Stimulated activated naive CD8-positive, alpha-beta T cell treated with anti-CD3 and anti-CD28 coated beads, Interleukin-15, amount 100 ng/mL, for 72 hours (primary cell): Measurements from ENCODE around the gene SLC35F1.

Experiments
- ATAC-seq: fragments of 150-1000 bp; cut with Tn5 transposase; 2 replicates; pipeline ENCODE4 v1.10.0; 2021; ENCODE audit warnings: mild to moderate bottlenecking, moderate library complexity
- DNase-seq, 2 donors: peaks; one replicate each; pipeline ENCODE4 v3.0.0; 2021 to 2022
- H3K27ac Mint-ChIP-seq, 2 donors: one replicate each; pipeline ENCODE4 v1.8.0; 2022; ENCODE audit warnings: mild to moderate bottlenecking in 2 of 2, mixed read lengths in 2 of 2, moderate library complexity in 2 of 2
- H3K27me3 Mint-ChIP-seq: one replicate; pipeline ENCODE4 v1.8.0; 2022; ENCODE audit warnings: mixed read lengths
- H3K4me1 Mint-ChIP-seq: one replicate; pipeline ENCODE4 v1.8.0; 2022; ENCODE audit warnings: mild to moderate bottlenecking, mixed read lengths
- H3K4me3 Mint-ChIP-seq, 2 donors: one replicate each; pipeline ENCODE4 v1.8.0; 2022; ENCODE audit warnings: mild to moderate bottlenecking in 2 of 2, mixed read lengths in 2 of 2, moderate library complexity in 1 of 2
- H3K9me3 Mint-ChIP-seq, 2 donors: one replicate each; pipeline ENCODE4 v1.8.0; 2022; ENCODE audit warnings: mixed read lengths in 2 of 2

The SLC35F1 gene

GRCh38 chr6:118269659-118270058, 362.6 kb downstream of the SLC35F1 start:
- Mint-ChIP-seq H3K4me1 (peaks cover 4% of the 10 kb centered on the region), H3K9me3 (peaks cover 8 to 9% of the 10 kb centered on the region in 2 donors), H3K27me3 (peaks cover 17% of the 10 kb centered on the region), H3K27ac (no peak overlapping the region), H3K4me3 (no peak overlapping the region)
- ATAC-seq (no peak), DNase-seq (no peak)

- Mint-ChIP-seq H3K4me1 (peaks cover 9% of the 10 kb centered on the region), H3K27ac (no peak overlapping the region)
- DNase-seq = no peak
These were observed 370.6 kb downstream of the SLC35F1 start for GRCh38 chr6:118277631-118278030.

GRCh38 chr6:118280210-118280609, 373.1 kb downstream of the SLC35F1 start:
- peak; percentile 82 for ATAC-seq
- H3K27ac Mint-ChIP-seq = no peak overlapping the region

More at GRCh38 chr6:118277631-118278030, 370.6 kb downstream of the SLC35F1 start:
- Mint-ChIP-seq H3K4me3 (no peak overlapping the region), H3K27me3 (peaks cover 36% of the 10 kb centered on the region), H3K9me3 (no peaks in the 10 kb centered on the region)
- ATAC-seq = no peak

GRCh38 chr6:118281291-118281690, 374.2 kb downstream of the SLC35F1 start:
- Mint-ChIP-seq H3K27ac (no peak overlapping the region), H3K9me3 (no peaks in the 10 kb centered on the region), H3K4me3 (no peak overlapping the region), H3K4me1 (peaks cover 5% of the 10 kb centered on the region), H3K27me3 (peaks cover 28% of the 10 kb centered on the region)
- DNase-seq (no peak), ATAC-seq (no peak)

More at GRCh38 chr6:118280210-118280609, 373.1 kb downstream of the SLC35F1 start:
- peaks cover 5% of the 10 kb centered on the region for H3K4me1 Mint-ChIP-seq
- no peak overlapping the region for H3K4me3 Mint-ChIP-seq
- H3K27me3 Mint-ChIP-seq = peaks cover 30% of the 10 kb centered on the region
- H3K9me3 Mint-ChIP-seq = no peaks in the 10 kb centered on the region
- no peak for DNase-seq

- peak; percentile 41 to 42 for DNase-seq
- Mint-ChIP-seq H3K4me3 (no peak overlapping the region), H3K9me3 (no peaks in the 10 kb centered on the region), H3K27ac (no peak overlapping the region), H3K4me1 (peaks cover 5% of the 10 kb centered on the region), H3K27me3 (peaks cover 25% of the 10 kb centered on the region)
- peak; percentile 56 for ATAC-seq
These were observed 376.7 kb downstream of the SLC35F1 start for GRCh38 chr6:118283766-118284165.

- peaks cover 5% of the 10 kb centered on the region for H3K4me1 Mint-ChIP-seq
- H3K27ac Mint-ChIP-seq = no peak overlapping the region
- no peaks in the 10 kb centered on the region for H3K9me3 Mint-ChIP-seq
- no peak for ATAC-seq
- DNase-seq = no peak
- no peak overlapping the region for H3K4me3 Mint-ChIP-seq
- peaks cover 27% of the 10 kb centered on the region for H3K27me3 Mint-ChIP-seq
These were observed 377.8 kb downstream of the SLC35F1 start for GRCh38 chr6:118284736-118285360.

- Mint-ChIP-seq H3K27ac (no peak overlapping the region), H3K9me3 (no peaks in the 10 kb centered on the region), H3K27me3 (peaks cover 27% of the 10 kb centered on the region), H3K4me3 (no peak overlapping the region), H3K4me1 (no peaks in the 10 kb centered on the region)
- ATAC-seq (no peak), DNase-seq (no peak)
These were observed 378.7 kb downstream of the SLC35F1 start for GRCh38 chr6:118285791-118286190.

GRCh38 chr6:118288355-118289124, 381.5 kb downstream of the SLC35F1 start:
- Mint-ChIP-seq H3K27ac (no peak overlapping the region), H3K9me3 (no peaks in the 10 kb centered on the region), H3K4me3 (no peak overlapping the region), H3K4me1 (no peaks in the 10 kb centered on the region), H3K27me3 (peaks cover 13% of the 10 kb centered on the region)
- no peak for ATAC-seq
- no peak for DNase-seq

- DNase-seq = no peak
- Mint-ChIP-seq H3K27ac (no peak overlapping the region), H3K4me1 (no peaks in the 10 kb centered on the region), H3K9me3 (no peaks in the 10 kb centered on the region), H3K4me3 (no peak overlapping the region), H3K27me3 (peaks cover 18% of the 10 kb centered on the region)
- no peak for ATAC-seq
These were observed 385.5 kb downstream of the SLC35F1 start for GRCh38 chr6:118292558-118292957.

GRCh38 chr6:118294906-118295305, 387.8 kb downstream of the SLC35F1 start:
- DNase-seq (no peak), ATAC-seq (no peak)
- Mint-ChIP-seq H3K27ac (no peak overlapping the region), H3K4me3 (no peak overlapping the region), H3K27me3 (peaks cover 11% of the 10 kb centered on the region), H3K9me3 (no peaks in the 10 kb centered on the region), H3K4me1 (no peaks in the 10 kb centered on the region)

- Mint-ChIP-seq H3K9me3 (no peaks in the 10 kb centered on the region), H3K4me3 (no peak overlapping the region), H3K27me3 (peaks cover 11% of the 10 kb centered on the region), H3K4me1 (no peaks in the 10 kb centered on the region), H3K27ac (no peak overlapping the region)
- DNase-seq (no peak), ATAC-seq (no peak)
These were observed 388.3 kb downstream of the SLC35F1 start for GRCh38 chr6:118295336-118295735.

- no peaks in the 10 kb centered on the region for H3K4me1 Mint-ChIP-seq
- H3K4me3 Mint-ChIP-seq = no peak overlapping the region
- ATAC-seq (no peak), DNase-seq (no peak)
- H3K27me3 Mint-ChIP-seq = peaks cover 11% of the 10 kb centered on the region
- H3K9me3 Mint-ChIP-seq = no peaks in the 10 kb centered on the region
- no peak overlapping the region for H3K27ac Mint-ChIP-seq
These were observed 389.3 kb downstream of the SLC35F1 start for GRCh38 chr6:118296129-118296901.

- no peak for DNase-seq
These were observed 390.8 kb downstream of the SLC35F1 start for GRCh38 chr6:118297821-118298220.

GRCh38 chr6:118298476-118299427, 391.7 kb downstream of the SLC35F1 start:
- H3K9me3 Mint-ChIP-seq = peaks cover 0 to 4% of the 10 kb centered on the region in 2 donors
- H3K4me1 Mint-ChIP-seq = no peaks in the 10 kb centered on the region
- peaks cover 11% of the 10 kb centered on the region for H3K27me3 Mint-ChIP-seq
- no peak overlapping the region for H3K4me3 Mint-ChIP-seq
- H3K27ac Mint-ChIP-seq = no peak overlapping the region
- ATAC-seq = no peak
- DNase-seq = no peak

More at GRCh38 chr6:118297821-118298220, 390.8 kb downstream of the SLC35F1 start:
- Mint-ChIP-seq H3K27me3 (peaks cover 11% of the 10 kb centered on the region), H3K4me3 (no peak overlapping the region), H3K9me3 (peaks cover 0 to 4% of the 10 kb centered on the region in 2 donors), H3K4me1 (no peaks in the 10 kb centered on the region), H3K27ac (no peak overlapping the region)
- no peak for ATAC-seq

- no peaks in the 10 kb centered on the region for H3K4me1 Mint-ChIP-seq
- peaks cover 0 to 4% of the 10 kb centered on the region in 2 donors for H3K9me3 Mint-ChIP-seq
- H3K4me3 Mint-ChIP-seq = no peak overlapping the region
- peaks cover 11% of the 10 kb centered on the region for H3K27me3 Mint-ChIP-seq
- no peak overlapping the region for H3K27ac Mint-ChIP-seq
- DNase-seq (no peak), ATAC-seq (no peak)
These were observed 392.4 kb downstream of the SLC35F1 start for GRCh38 chr6:118299457-118299856.
